Tibial artery (tissue), 4 donors: Measurements from ENCODE around the gene RAD51B.

Source experiments
- DNase-seq, 2 donors: peaks; one replicate each; pipeline ENCODE4 v3.0.0-alpha.2; 2019
- H3K27ac ChIP-seq, 2 donors: fragments of 200-600 bp; sonication (generic) in 1 of 2; 1 replicate in 1 of 2; 2 replicates in 1 of 2; pipeline ENCODE4 v1.5.1; 2018 to 2019; ENCODE audit warnings: mild to moderate bottlenecking in 1 of 2
- H3K27me3 ChIP-seq, 2 donors: fragments of 200-600 bp; sonication (generic) in 1 of 2; one replicate each; pipeline versions ENCODE4 v1.5.1 to v1.6.0; 2016 to 2019
- H3K36me3 ChIP-seq, 3 donors: fragments of 200-600 bp; sonication (generic) in 2 of 3; one replicate each; pipeline ENCODE4 v1.5.1; 2016 to 2019; ENCODE audit warnings: mild to moderate bottlenecking in 2 of 3
- H3K4me1 ChIP-seq, 4 donors: fragments of 200-600 bp; sonication (generic) in 2 of 4; 1 replicate in 3 of 4; 2 replicates in 1 of 4; pipeline ENCODE4 v1.5.1; 2016 to 2019
- H3K4me3 ChIP-seq, 2 donors: fragments of 200-600 bp; sonication (generic) in 1 of 2; 1 replicate in 1 of 2; 2 replicates in 1 of 2; pipeline ENCODE4 v1.5.1; 2018 to 2019; ENCODE audit warnings: mild to moderate bottlenecking in 2 of 2
- H3K9me3 ChIP-seq, 3 donors: fragments of 200-600 bp; sonication (generic) in 1 of 3; one replicate each; pipeline ENCODE4 v1.5.1; 2016 to 2019
- intact Hi-C: fragments of 100-400 bp; cut with DNase I; formaldehyde crosslinking; loops from one replicate; pipeline ENCODE4 v1.15.0; 2023; ENCODE audit warnings: low total_unique reads
- TF ChIP-seq, protein P1 (sequence below), 2 experiments: fragments of 200-600 bp in 1 of 2; fragments of 450-650 bp in 1 of 2; IDR thresholded peaks; one replicate each; pipeline ENCODE4 v1.5.1; 2017 to 2019; ENCODE audit warnings: antibody characterized with exemption in 2 of 2, mild to moderate bottlenecking in 1 of 2, moderate library complexity in 1 of 2

Gene RAD51B

DNA sequence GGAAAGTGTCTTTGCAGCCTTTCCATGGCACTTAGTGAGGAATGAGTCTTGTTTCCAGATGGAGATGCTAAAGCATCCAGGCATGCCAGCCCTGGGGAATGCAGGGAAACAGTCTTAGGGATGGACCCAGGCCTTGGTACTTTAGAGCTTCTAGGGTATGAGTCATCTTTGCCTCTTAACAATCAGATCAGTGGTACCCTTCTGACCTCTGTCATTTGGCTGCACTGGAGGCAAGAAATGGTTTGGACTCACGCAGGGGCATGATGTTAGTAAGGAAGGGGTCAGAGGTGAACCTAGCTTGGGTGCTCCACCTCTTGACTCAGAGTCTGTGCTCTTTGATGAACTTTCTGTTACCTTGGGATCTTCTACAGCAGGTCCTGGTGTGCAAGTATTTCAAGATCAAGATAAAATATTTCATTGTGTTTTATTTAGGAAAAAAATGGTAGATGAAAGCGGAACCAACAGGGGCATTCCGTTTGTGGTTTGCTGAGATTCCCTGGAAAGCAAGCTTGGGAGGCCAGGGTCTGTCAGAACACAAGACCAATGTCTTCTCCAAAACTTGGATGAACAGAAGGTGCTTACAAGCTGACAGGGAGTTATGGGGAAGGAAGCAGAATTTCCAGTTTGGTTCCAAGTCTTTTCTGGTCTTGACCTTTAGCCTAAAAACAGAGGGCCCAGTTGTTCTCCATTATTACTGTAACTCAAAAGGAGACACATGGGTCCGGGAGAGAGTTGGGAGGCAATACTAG is 757.1 kb downstream of the RAD51B start:
- intact Hi-C loops: no loop called here
- no peaks in the 10 kb centered on the region for H3K36me3 ChIP-seq
- no peak overlapping the region for H3K27ac ChIP-seq
- H3K4me1 ChIP-seq: peaks cover 0 to 12% (median 4%) of the 10 kb centered on the region in 4 donors
- H3K4me3 ChIP-seq: no peak overlapping the region
- DNase-seq: peak in 1 of 2 donors; percentile 31
- H3K27me3 ChIP-seq: no peaks in the 10 kb centered on the region
- TF ChIP-seq, protein P1, sequence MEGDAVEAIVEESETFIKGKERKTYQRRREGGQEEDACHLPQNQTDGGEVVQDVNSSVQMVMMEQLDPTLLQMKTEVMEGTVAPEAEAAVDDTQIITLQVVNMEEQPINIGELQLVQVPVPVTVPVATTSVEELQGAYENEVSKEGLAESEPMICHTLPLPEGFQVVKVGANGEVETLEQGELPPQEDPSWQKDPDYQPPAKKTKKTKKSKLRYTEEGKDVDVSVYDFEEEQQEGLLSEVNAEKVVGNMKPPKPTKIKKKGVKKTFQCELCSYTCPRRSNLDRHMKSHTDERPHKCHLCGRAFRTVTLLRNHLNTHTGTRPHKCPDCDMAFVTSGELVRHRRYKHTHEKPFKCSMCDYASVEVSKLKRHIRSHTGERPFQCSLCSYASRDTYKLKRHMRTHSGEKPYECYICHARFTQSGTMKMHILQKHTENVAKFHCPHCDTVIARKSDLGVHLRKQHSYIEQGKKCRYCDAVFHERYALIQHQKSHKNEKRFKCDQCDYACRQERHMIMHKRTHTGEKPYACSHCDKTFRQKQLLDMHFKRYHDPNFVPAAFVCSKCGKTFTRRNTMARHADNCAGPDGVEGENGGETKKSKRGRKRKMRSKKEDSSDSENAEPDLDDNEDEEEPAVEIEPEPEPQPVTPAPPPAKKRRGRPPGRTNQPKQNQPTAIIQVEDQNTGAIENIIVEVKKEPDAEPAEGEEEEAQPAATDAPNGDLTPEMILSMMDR (IDR thresholded peaks at IDR 0.05): no peak
- H3K9me3 ChIP-seq: no peaks in the 10 kb centered on the region

DNA sequence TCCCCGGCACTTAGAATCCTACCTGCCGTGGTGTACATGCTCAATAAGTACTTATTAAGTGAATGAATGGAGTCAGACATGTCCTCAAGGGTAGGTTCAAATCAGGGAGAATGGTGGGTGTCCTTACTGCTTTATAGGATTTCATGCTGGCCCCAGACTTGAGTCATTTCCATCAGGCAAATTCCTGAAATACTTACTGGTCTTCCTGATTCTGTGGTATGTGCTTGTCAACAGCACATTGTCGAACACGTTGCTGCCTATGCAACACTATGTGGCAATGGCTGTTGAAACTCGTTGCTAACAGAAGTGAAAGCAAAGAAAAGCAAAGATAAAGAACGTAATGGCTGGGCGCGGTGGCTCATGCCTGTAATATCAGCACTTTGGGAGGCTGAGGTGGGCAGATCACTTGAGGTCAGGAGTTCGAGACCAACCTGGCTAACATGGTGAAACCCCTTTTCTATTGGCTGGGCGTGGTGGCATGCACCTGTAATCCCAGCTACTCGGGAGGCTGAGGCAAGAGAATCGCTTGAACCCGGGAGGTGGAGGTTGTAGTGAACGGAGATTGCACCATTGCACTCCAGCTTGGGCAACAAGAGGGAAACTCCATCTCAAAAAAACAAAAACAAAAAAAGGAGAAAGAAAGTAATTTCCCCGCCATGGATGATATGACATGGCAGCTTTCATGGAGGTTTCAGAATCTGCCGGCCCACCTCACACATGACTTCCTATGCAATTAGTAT is 758.4 kb downstream of the RAD51B start:
- Histone ChIP-seq H3K9me3 (no peaks in the 10 kb centered on the region), H3K36me3 (no peaks in the 10 kb centered on the region), H3K4me3 (no peak overlapping the region), H3K27ac (no peak overlapping the region), H3K27me3 (no peaks in the 10 kb centered on the region), H3K4me1 (peaks cover 0 to 12% (median 4%) of the 10 kb centered on the region in 4 donors)
- TF ChIP-seq, protein P1 (IDR thresholded peaks at IDR 0.05): no peak
- intact Hi-C loops: no loop called here
- peak; percentile 74 to 75 for DNase-seq

DNA sequence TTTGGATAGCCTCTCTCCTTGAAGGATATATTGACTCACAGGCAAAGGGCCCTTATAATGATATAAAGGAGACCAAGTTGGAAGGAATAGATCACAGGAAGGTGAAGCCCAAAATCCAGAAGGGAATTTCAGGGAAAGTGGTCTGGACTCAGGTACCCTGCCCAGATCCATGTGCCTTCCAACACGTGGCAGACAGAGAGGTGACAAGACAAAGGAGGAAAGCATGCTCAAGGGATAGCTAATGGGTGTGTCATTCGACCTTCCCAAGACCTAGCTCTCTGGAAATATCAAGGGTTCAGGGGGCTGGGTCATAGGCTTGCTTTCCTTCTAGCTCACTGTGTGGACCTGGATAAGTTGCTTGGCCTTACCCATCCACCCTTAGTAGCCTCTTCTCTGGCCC is 759.0 kb downstream of the RAD51B start:
- H3K4me1 ChIP-seq: peaks cover 0 to 14% (median 4%) of the 10 kb centered on the region in 4 donors
- no peaks in the 10 kb centered on the region for H3K36me3 ChIP-seq
- peak in 1 of 2 donors; percentile 21 for DNase-seq
- TF ChIP-seq, protein P1 (IDR thresholded peaks at IDR 0.05): no peak
- no peaks in the 10 kb centered on the region for H3K9me3 ChIP-seq
- intact Hi-C loops: no loop called here
- no peaks in the 10 kb centered on the region for H3K27me3 ChIP-seq
- no peak overlapping the region for H3K4me3 ChIP-seq
- no peak overlapping the region for H3K27ac ChIP-seq

DNA sequence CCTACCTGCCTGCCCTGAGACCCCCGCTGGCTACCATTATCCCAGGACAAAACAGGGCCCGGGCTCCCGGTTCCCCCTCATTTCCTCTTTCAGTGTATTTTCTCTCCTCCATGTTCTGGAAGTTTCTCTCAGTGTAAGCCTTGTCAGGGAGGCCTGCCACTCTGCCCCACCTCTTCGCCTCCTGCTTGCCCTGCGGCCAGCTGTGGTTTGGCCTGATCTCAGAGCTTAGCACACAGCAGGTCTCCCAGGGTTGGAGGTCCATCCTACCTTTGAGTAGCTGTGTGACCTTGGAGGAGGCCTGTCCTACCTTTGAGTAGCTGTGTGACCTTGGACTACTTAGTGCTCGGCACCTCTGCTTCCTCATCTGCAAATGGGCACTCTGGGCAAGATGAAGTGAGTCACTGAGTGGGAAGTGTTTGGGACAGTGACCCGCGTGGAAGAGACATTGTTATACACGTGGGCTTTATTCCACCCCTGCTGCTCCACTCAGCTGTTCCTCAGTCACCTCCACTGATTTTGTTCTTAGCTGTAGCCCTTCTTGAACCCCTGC is 760.6 kb downstream of the RAD51B start:
- Histone ChIP-seq H3K27me3 (no peaks in the 10 kb centered on the region), H3K36me3 (no peaks in the 10 kb centered on the region), H3K9me3 (no peaks in the 10 kb centered on the region), H3K4me3 (no peak overlapping the region), H3K27ac (no peak overlapping the region), H3K4me1 (peaks cover 0 to 16% (median 5%) of the 10 kb centered on the region in 4 donors)
- intact Hi-C loops: no loop called here
- TF ChIP-seq, protein P1 (IDR thresholded peaks at IDR 0.05): no peak
- DNase-seq: peak in 1 of 2 donors; percentile 52

DNA sequence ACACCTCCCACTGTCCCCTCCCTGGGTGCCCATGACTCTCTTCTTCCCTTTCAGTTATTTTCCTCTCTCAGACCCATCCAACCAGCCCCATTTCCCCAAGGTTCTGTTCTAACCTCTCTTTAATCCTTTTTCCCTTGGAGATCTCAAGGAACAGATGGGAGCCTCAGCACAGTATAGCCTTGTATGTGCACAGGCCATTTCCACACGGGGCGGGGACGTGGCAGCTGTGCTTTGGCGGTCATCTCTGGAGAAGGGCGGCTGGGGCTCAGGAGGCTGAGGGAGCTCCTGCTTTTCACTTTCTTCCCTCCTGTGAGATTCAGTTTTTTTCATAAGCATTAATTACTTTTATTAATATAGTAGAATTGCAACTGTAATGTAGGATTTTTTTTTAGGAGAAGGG is 761.1 kb downstream of the RAD51B start:
- Histone ChIP-seq H3K27ac (no peak overlapping the region), H3K4me1 (peaks cover 0 to 16% (median 7%) of the 10 kb centered on the region in 4 donors), H3K36me3 (no peaks in the 10 kb centered on the region), H3K4me3 (no peak overlapping the region), H3K27me3 (no peaks in the 10 kb centered on the region), H3K9me3 (no peaks in the 10 kb centered on the region)
- TF ChIP-seq, protein P1 (IDR thresholded peaks at IDR 0.05): no peak
- intact Hi-C loops: no loop called here
- DNase-seq: no peak
